ENCODE results near the gene KLHL40.

GRCh38 chr3:42709621-42710020, 24.3 kb downstream of the KLHL40 start:
- TF ChIP-seq, protein P1, sequence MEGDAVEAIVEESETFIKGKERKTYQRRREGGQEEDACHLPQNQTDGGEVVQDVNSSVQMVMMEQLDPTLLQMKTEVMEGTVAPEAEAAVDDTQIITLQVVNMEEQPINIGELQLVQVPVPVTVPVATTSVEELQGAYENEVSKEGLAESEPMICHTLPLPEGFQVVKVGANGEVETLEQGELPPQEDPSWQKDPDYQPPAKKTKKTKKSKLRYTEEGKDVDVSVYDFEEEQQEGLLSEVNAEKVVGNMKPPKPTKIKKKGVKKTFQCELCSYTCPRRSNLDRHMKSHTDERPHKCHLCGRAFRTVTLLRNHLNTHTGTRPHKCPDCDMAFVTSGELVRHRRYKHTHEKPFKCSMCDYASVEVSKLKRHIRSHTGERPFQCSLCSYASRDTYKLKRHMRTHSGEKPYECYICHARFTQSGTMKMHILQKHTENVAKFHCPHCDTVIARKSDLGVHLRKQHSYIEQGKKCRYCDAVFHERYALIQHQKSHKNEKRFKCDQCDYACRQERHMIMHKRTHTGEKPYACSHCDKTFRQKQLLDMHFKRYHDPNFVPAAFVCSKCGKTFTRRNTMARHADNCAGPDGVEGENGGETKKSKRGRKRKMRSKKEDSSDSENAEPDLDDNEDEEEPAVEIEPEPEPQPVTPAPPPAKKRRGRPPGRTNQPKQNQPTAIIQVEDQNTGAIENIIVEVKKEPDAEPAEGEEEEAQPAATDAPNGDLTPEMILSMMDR (IDR thresholded peaks at IDR 0.05; ENCODE audit: low read length), result no peak
- no peak for TF ChIP-seq EZH2 (optimal IDR thresholded peaks at IDR 0.05; ENCODE audit: low read depth, low read length)
- TF ChIP-seq EZH2phosphoT487 (IDR thresholded peaks at IDR 0.05; ENCODE audit: low read length), result no peak
